Measurements from ENCODE around the gene TWF1. TPM values are rescaled to one million over a fixed set of nuclear protein-coding genes. Genes with fewer than 3 reads are reported as not detected.
A peak's percentile ranks its signal among the peaks of the same experiment; 100 is the strongest.
"Not testable (repeated sequence)": the region's sequence is repeated elsewhere in the genome, so short reads cannot be mapped to it uniquely, and the experiment has no call there.

TWF1 gene
- total RNA-seq, result 42.9 and 43.4 TPM in 2 replicates
- long read RNA-seq, transcript TWF1-201 (9 exons, 3,045 nt), result major isoform, 99 of 132 reads
- long read RNA-seq, partial matches to known transcripts, result 7 of 132 reads
- long read RNA-seq, other reads (novel, unspliced or antisense), result 23 of 132 reads

DNA sequence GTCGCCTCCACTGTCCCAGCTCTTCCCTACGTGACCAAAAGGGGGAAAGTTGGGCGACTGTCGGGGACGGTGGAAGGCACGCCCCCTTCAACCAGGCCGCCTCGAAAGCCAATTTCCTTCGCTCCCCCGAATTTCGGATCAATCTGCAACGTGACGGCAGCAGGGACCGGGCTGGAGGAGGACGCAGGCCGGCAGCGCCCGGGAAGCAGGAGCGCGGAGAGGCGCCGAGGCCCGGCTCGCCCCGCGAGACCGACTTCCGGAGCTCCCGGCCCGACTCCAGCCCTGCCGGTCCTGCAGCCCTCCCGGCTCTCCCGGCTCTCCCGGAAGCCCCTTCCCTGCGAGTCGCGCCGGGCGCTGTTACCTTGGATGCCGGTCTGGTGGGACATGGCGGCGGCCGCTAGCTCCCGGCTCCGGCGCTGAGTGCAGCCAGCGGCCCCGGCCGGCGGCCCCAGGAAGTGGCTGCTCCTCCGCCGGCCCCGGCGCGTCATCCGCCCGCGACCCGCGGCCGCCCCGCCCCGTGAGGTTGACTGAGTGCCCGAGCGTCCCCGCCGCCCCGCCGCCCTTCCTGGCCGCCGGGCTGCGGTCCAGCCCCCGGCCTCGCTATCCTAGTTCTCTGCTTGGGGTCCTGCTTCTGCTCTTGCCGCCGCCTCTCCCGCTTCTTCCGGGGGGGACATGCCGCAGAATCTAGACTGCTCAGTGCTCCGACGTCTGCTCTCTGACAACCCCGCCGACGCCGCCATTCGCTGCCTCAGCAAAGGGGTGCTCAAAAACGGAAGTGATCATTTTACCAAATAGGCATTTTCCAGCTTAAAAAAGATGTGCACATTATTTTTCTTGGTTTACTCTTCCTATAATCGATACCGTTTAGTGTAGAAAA is at the start of gene TWF1:
TWF1 (minus strand) TSS at position 458 of the 877 bp plus-strand sequence; CDS start at position 386, 72 bp downstream.
- DNase-seq (ENCODE audit: low read depth, low spot score), result peak; percentile 80
- TF ChIP-seq, protein P1, sequence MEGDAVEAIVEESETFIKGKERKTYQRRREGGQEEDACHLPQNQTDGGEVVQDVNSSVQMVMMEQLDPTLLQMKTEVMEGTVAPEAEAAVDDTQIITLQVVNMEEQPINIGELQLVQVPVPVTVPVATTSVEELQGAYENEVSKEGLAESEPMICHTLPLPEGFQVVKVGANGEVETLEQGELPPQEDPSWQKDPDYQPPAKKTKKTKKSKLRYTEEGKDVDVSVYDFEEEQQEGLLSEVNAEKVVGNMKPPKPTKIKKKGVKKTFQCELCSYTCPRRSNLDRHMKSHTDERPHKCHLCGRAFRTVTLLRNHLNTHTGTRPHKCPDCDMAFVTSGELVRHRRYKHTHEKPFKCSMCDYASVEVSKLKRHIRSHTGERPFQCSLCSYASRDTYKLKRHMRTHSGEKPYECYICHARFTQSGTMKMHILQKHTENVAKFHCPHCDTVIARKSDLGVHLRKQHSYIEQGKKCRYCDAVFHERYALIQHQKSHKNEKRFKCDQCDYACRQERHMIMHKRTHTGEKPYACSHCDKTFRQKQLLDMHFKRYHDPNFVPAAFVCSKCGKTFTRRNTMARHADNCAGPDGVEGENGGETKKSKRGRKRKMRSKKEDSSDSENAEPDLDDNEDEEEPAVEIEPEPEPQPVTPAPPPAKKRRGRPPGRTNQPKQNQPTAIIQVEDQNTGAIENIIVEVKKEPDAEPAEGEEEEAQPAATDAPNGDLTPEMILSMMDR (conservative IDR thresholded peaks at IDR 0.05), result peak; percentile 51
- Mint-ChIP-seq H3K4me1 (peaks cover 29% of the 10 kb centered on the region), H3K27ac (ENCODE audit: unreplicated experiment) (peak within 1 kb of the TSS; percentile 100), H3K36me3 (ENCODE audit: low read depth) (peaks cover 4% of the 10 kb centered on the region), H3K4me3 (peak within 1 kb of the TSS; percentile 98), H3K27me3 (ENCODE audit: low read depth) (peaks cover 2% of the 10 kb centered on the region), H3K9me3 (no peaks in the 10 kb centered on the region)

DNA sequence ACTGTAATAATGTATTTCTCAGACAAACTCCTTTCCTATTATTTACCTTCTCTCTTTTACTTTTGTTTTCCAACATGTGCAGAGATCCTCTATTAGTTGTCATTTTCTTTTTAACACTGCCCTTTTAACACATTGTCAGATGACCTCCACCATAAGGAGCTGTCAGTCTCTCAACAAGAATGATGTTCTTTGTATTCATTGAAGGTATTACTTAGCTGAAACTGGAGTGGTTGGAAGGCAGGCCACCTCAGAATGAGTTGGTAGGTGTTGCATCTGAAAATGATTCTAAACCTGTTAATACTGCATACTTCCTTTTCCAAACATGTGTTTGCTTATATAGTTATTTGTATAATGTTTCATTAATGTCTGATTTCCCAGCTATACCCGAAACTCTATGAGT is 46.6 kb upstream of the TWF1 start:
- no peak overlapping the region for H3K4me3 Mint-ChIP-seq
- TF ChIP-seq, protein P1 (conservative IDR thresholded peaks at IDR 0.05), result no peak
- peaks cover 10% of the 10 kb centered on the region for H3K36me3 Mint-ChIP-seq (ENCODE audit: low read depth)
- no peak overlapping the region for H3K27ac Mint-ChIP-seq (ENCODE audit: unreplicated experiment)
- peaks cover 9% of the 10 kb centered on the region for H3K9me3 Mint-ChIP-seq
- DNase-seq (ENCODE audit: low read depth, low spot score), result no peak
- H3K27me3 Mint-ChIP-seq (ENCODE audit: low read depth), result no peaks in the 10 kb centered on the region
- H3K4me1 Mint-ChIP-seq, result peaks cover 5% of the 10 kb centered on the region

DNA sequence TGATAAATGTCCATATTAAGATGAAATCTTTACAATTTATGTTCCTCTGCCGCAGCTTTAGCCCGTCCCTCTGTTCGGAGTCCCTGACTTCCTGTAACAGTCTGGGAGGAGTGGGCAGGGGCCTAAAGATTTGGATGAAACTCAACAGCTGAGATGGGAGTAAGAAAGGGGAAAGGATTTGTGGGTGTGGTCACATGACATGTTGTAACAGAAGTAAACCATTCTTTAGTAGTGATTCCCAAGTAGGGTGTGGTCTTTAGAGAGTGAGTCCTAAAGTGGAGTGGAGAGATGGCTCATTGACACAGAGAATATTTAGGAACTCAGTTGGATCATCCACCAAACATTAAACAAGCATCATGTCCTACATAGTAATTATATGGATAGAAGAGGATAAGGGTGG is 42.7 kb upstream of the TWF1 start:
- H3K36me3 Mint-ChIP-seq (ENCODE audit: low read depth), result peaks cover 24% of the 10 kb centered on the region
- TF ChIP-seq, protein P1 (conservative IDR thresholded peaks at IDR 0.05), result no peak

DNA sequence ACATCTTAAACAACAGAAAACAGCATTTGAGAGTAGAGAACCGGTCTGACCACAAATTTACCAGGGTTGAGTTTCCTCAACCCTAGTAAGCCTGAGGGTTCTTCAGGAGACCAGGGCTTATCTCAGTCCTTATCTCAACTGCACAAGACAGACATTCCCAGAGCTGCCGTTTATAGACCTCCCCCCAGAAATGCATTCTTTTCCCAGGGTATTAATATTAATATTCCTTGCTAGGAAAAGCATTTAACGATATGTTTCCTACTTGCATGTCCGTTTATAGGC is 42.0 kb upstream of the TWF1 start:
- DNase-seq (ENCODE audit: low read depth, low spot score), result no peak
- TF ChIP-seq, protein P1 (conservative IDR thresholded peaks at IDR 0.05), result no peak
- Mint-ChIP-seq H3K9me3 (peaks cover 22% of the 10 kb centered on the region), H3K4me1 (peaks cover 5% of the 10 kb centered on the region), H3K27me3 (ENCODE audit: low read depth) (no peaks in the 10 kb centered on the region), H3K4me3 (no peak overlapping the region), H3K27ac (ENCODE audit: unreplicated experiment) (no peak overlapping the region), H3K36me3 (ENCODE audit: low read depth) (peaks cover 24% of the 10 kb centered on the region)

More for the DNA sequence above, 42.7 kb upstream of the TWF1 start:
- DNase-seq (ENCODE audit: low read depth, low spot score), result no peak
- Mint-ChIP-seq H3K9me3 (peaks cover 22% of the 10 kb centered on the region), H3K27ac (ENCODE audit: unreplicated experiment) (no peak overlapping the region), H3K4me3 (no peak overlapping the region), H3K4me1 (peaks cover 5% of the 10 kb centered on the region), H3K27me3 (ENCODE audit: low read depth) (no peaks in the 10 kb centered on the region)

DNA sequence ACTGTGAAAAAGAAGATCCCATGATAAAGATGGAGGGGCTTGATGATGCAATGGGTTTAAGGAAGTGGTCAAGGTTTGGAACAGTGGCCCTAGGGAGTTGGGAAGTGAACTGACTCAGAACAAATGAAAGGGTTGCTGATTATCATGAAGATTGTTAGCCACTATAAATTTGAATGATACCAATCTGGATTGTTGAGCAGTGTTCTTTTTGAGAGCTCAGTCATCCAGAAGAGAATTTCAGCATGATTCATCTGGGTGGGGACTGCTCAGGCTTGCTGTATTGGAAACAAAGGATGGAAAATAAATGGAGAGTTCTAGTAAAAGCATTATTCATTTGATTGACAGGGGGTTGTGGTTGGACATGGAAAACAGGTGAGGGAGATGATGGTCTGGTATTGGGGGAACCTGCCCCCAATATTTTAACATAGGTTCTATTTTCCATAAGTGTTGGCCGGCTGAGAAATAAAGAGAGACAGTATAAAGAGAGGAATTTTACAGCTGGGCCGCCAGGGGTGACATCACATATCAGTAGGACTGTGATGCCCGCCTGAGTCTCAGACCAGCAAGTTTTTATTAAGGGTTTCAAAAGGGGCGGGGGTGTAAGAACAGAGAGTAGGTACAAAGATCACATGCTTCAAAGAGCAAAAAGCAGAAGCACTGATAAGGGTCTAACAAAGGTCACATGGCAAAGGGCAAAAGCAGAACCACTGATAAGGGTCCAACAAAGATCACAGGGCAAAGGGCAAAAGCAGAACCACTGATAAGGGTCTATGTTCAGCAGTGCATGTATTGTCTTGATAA is 41.5 kb upstream of the TWF1 start:
- H3K27me3 Mint-ChIP-seq (ENCODE audit: low read depth); H3K4me3 Mint-ChIP-seq; H3K4me1 Mint-ChIP-seq; H3K27ac Mint-ChIP-seq (ENCODE audit: unreplicated experiment); DNase-seq (ENCODE audit: low read depth, low spot score): not testable (repeated sequence)
- Mint-ChIP-seq H3K36me3 (ENCODE audit: low read depth) (peaks cover 24% of the 10 kb centered on the region), H3K9me3 (peaks cover 22% of the 10 kb centered on the region)
